Upper lobe of right lung (tissue), 1 donor: ENCODE results near the gene EIF4G2. TPM values are rescaled to one million over a fixed set of nuclear protein-coding genes. Genes with fewer than 3 reads are reported as not detected.

Experiments
- ATAC-seq: fragments of 200-7000 bp; cut with Tn5 transposase; one replicate; pipeline ENCODE4 v1.9.1; 2020; ENCODE audit warnings: mild to moderate bottlenecking, moderate library complexity
- DNase-seq: peaks from one replicate; pipeline ENCODE4 v3.0.0-alpha.2; 2020
- H3K27ac ChIP-seq: fragments of 200-600 bp; one replicate; pipeline ENCODE4 v1.8.0; 2022
- H3K27me3 ChIP-seq: fragments of 200-600 bp; one replicate; pipeline ENCODE4 v1.8.0; 2022; ENCODE audit warnings: mild to moderate bottlenecking
- H3K36me3 ChIP-seq: fragments of 200-600 bp; one replicate; pipeline ENCODE4 v1.8.0; 2022
- H3K4me1 ChIP-seq: fragments of 200-600 bp; one replicate; pipeline ENCODE4 v1.8.0; 2022
- H3K4me3 ChIP-seq: fragments of 200-600 bp; one replicate; pipeline ENCODE4 v1.8.0; 2022; ENCODE audit warnings: mild to moderate bottlenecking
- H3K9me3 ChIP-seq: fragments of 200-600 bp; one replicate; pipeline ENCODE4 v1.8.0; 2022
- intact Hi-C: fragments of 100-400 bp; cut with DNase I; formaldehyde crosslinking; loops from one replicate; pipeline ENCODE4 v1.11.0; 2022
- total RNA-seq: library from RNA; stranded (reverse); fragmentation: NEBNext Ultra II Directional; extraction: Animal tissue kit (Norgen Biotek cat#: 25700); gene quantifications from one replicate; pipeline ENCODE4 v1.2.1, GENCODE V29; 2021
- TF ChIP-seq, protein P1 (sequence below): fragments of 200-600 bp; IDR thresholded peaks from one replicate; pipeline ENCODE4 v1.8.0; 2022; ENCODE audit warnings: antibody characterized with exemption
- donor health status: DM: no; HTN: yes; CAD: no; lungs with severe emphysema.

The EIF4G2 gene
- total RNA-seq, 1 donor from 2014 or later: 801 TPM

- Histone ChIP-seq H3K4me1 (no peaks in the 10 kb centered on the region), H3K27me3 (no peaks in the 10 kb centered on the region), H3K27ac (no peak overlapping the region), H3K9me3 (no peaks in the 10 kb centered on the region), H3K4me3 (no peak overlapping the region), H3K36me3 (no peaks in the 10 kb centered on the region)
- DNase-seq (no peak), ATAC-seq (no peak)
- TF ChIP-seq, protein P1, sequence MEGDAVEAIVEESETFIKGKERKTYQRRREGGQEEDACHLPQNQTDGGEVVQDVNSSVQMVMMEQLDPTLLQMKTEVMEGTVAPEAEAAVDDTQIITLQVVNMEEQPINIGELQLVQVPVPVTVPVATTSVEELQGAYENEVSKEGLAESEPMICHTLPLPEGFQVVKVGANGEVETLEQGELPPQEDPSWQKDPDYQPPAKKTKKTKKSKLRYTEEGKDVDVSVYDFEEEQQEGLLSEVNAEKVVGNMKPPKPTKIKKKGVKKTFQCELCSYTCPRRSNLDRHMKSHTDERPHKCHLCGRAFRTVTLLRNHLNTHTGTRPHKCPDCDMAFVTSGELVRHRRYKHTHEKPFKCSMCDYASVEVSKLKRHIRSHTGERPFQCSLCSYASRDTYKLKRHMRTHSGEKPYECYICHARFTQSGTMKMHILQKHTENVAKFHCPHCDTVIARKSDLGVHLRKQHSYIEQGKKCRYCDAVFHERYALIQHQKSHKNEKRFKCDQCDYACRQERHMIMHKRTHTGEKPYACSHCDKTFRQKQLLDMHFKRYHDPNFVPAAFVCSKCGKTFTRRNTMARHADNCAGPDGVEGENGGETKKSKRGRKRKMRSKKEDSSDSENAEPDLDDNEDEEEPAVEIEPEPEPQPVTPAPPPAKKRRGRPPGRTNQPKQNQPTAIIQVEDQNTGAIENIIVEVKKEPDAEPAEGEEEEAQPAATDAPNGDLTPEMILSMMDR: no peak
- intact Hi-C loops: no loop called here
Measured at GRCh38 chr11:10771457-10771856, 37.3 kb downstream of the EIF4G2 start.

DNA sequence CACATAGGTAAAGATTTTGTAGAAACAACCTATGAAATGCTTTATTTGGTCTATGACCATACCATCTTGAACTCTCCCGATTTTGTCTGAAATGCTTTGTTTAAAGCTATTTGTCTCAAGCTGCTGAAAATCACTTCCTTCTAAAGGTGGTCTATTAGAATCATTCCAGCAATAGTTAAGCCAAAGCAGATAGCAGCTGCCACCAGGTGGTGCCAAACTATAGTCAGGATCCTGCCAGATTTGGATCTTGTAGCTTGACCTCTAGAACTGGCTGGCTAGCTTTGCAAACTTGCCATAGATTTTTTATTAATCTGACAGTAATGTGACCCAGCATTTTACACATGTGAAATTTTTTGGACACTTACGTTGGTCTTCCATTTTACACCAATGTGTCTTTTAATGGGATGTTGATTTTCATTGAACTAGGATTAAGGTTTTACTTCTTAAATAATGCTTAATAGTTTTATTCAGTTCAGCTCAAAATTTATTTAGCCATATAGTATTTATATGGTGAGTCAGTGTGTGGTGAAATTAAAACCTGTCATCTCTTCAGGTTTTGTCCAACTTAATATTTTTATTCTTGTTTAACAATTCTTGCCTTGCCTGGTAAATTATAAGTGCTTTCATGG lies 38.0 kb downstream of the EIF4G2 start:
- ATAC-seq (peak; percentile 67), DNase-seq (no peak)
- intact Hi-C loops: no loop called here
- no peaks in the 10 kb centered on the region for H3K4me1 ChIP-seq
- no peaks in the 10 kb centered on the region for H3K36me3 ChIP-seq
- H3K27me3 ChIP-seq: no peaks in the 10 kb centered on the region
- H3K9me3 ChIP-seq: no peaks in the 10 kb centered on the region
- no peak overlapping the region for H3K27ac ChIP-seq
- TF ChIP-seq, protein P1: peak; percentile 63
- no peak overlapping the region for H3K4me3 ChIP-seq

DNA sequence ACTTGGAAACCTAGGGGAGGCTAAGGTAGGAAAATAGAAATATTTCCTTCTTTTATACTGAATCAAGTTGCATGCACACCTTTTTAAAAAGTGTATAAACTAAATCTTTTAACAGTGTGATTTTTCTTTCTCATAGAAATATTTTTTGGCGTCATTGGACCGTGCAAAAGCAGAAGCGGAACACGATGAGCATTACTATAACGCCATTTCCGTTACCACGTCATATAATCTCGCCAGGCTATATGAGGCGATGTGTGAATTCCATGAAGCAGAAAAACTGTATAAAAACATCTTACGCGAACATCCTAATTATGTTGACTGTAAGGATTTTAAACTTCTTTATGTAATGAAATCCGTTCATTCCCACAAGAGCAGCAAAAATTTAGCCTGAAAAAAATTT lies 44.3 kb downstream of the EIF4G2 start:
- intact Hi-C loops: no loop called here
- H3K4me1 ChIP-seq: no peaks in the 10 kb centered on the region
- no peaks in the 10 kb centered on the region for H3K27me3 ChIP-seq
- TF ChIP-seq, protein P1: no peak
- no peaks in the 10 kb centered on the region for H3K9me3 ChIP-seq
- H3K36me3 ChIP-seq: no peaks in the 10 kb centered on the region
- DNase-seq (no peak), ATAC-seq (no peak)
- no peak overlapping the region for H3K4me3 ChIP-seq
- H3K27ac ChIP-seq: no peak overlapping the region

- Histone ChIP-seq H3K27me3 (no peaks in the 10 kb centered on the region), H3K4me3 (no peak overlapping the region), H3K36me3 (no peaks in the 10 kb centered on the region), H3K27ac (no peak overlapping the region), H3K9me3 (no peaks in the 10 kb centered on the region), H3K4me1 (no peaks in the 10 kb centered on the region)
- no peak for DNase-seq
- TF ChIP-seq, protein P1: no peak
- intact Hi-C loops: no loop called here
- ATAC-seq: no peak
Measured at GRCh38 chr11:10763766-10764165, 45.0 kb downstream of the EIF4G2 start.

DNA sequence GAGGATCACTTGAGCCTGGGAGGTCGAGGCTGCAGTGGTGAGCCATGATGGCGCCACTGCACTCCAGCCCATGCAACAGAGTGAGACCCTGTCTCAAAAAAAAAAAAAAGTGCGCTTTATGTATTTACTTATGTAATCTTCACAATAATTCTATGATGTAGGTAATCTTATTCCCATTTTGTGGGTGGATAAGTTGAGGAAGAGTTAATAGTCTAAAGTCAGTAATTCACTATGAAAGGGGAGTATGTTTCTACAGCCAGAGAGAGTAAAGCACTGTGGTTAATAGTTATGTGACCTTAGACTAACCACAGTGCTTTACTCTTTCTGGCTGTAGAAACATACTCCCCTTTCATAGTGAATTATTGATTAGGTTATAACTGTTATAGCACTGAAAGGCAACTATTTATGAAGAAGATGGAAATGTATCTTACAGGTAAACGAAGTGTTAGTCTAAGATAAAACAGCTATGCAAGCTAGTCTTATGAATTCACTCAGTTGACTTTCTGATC lies 45.8 kb downstream of the EIF4G2 start:
- no peaks in the 10 kb centered on the region for H3K27me3 ChIP-seq
- no peaks in the 10 kb centered on the region for H3K36me3 ChIP-seq
- no peak for DNase-seq
- intact Hi-C loops: no loop called here
- TF ChIP-seq, protein P1: no peak
- ATAC-seq: no peak
- H3K27ac ChIP-seq: no peak overlapping the region
- H3K4me1 ChIP-seq: no peaks in the 10 kb centered on the region
- no peaks in the 10 kb centered on the region for H3K9me3 ChIP-seq
- no peak overlapping the region for H3K4me3 ChIP-seq

DNA sequence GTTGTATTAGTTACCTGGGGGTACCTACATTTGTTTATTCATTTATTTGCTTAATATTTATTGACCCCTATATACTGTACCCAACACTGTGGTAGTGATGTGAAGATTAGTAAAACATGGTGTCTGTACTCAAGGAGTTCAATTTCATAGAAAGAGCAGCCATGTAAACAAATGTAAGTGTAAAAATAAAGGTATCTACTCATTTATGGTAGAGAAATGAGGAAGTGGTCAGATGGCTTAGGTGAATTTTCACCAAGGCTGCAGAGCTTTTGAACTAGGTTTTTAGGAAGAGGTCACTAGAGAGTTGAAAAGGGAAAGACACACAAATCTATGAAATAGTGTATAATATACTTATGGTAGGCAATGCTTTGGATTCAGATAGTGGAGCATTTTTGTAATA lies 46.5 kb downstream of the EIF4G2 start:
- Histone ChIP-seq H3K27me3 (no peaks in the 10 kb centered on the region), H3K27ac (no peak overlapping the region), H3K4me3 (no peak overlapping the region), H3K9me3 (no peaks in the 10 kb centered on the region), H3K36me3 (no peaks in the 10 kb centered on the region), H3K4me1 (no peaks in the 10 kb centered on the region)
- ATAC-seq: no peak
- intact Hi-C loops: no loop called here
- TF ChIP-seq, protein P1: no peak
- no peak for DNase-seq
